ENCODE data around the gene MON2.

MON2 gene

DNA sequence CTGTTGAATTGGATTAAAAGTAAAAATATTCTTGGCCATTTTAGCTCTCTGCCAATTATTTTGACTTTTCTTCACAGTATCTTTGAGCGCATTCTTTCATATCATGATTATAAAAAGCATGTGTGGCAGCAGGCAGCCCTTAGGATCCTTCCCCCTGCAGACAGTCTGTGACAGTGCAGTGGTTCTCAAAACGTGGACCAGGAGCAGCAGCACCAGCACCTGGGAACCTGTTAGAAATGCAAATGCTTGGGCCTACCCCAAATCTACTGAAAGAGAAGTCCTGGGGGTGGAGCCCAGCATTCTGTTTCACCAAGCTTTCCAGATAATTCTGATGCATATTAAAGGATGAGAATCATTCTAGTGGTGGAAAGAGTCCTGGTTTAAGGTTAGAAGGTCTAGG, 155.6 kb downstream of the MON2 start:
- no peak for DNase-seq

DNA sequence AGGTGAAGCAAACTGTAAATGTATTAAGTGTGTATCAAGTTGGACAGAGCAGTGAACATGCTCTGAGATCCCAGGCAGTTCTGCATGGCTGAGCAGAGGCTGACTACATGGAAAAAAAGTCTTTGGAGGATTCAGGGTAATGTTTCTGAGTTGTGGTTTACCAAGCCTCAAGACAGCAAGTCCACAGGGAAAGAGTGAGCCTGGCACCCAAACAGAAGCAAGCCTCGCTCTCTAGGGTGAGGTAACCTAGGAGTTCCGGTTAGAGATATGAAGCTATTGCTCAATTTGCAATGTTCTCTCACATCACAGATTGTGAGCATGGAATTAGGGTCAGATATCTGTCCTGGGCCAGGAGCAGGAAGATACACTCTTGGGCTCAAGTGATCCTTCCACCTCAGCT, 158.6 kb downstream of the MON2 start:
- no peak for DNase-seq

DNA sequence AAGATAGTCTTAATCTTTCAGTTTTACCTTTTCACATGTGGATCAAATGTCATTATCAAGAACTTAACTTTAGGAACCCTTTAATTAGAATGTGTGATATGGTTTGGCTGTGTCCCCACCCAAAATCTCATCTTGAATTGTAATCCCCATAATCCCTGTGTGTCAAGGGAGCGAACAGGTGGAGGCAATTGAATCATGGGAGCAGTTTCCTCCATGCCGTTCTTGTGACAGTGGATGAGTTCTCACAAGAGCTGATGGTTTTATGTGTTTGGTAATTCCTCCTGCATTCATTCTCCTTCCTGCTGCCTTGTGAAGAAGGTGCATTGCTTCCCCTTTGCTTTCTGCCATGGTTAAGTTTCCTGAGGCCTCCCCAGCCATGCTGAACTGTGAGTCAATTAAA, 160.6 kb downstream of the MON2 start:
- DNase-seq, result no peak

DNA sequence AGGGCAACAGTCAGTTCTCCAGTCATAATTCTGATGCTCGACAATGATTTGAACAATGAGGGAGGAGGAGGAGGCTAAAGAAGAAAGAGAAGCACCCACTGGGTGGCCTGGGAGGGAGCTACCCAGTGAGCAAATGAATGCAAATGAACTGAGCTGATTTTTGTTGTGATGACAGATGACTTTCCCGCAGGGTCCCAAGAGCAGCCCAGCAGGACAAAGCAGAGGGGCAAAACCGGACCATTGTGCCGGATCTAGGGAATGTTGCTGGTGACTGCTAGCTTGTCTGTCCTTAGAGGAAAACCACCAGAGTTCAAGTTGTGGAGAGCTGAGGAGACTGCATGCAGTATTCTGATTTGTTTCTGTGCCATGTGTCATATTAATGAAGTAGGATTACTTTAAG, 162.8 kb downstream of the MON2 start:
- no peak for DNase-seq

DNA sequence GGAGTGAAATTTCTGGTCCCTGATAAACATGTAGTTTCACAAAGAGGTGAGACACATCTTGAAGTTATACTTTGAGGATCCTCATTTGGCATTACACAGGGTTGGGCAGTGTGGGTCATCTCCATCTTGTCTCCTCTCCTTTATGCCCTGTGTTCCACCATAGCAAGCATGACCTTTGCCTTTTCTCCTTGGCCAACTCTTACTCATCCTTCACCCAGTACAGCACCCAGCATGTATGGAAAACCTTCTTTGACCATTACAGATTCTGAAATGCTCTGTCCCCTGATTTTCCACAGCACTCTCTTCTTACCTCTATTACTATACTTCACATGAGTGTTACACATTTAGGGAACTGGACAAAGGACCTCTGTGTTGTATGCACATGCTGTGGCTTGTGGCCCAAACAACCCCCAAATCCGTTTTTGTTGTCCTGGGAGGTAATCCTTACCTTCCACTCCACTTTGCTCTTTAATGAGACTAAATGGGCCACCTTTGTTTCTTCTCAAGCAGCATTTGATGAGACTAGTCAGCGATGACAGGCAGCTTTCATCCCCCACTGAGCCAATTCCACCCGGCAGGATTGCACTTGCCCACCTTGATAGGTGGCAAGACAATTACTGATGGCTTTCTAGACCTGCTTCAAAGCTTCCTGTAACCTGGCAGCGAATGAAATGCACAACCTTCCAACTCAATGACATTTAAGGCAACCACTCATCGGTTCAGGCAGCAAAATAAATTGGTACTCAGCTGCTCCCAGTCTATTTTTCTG, 163.5 kb downstream of the MON2 start:
- DNase-seq, result no peak

DNA sequence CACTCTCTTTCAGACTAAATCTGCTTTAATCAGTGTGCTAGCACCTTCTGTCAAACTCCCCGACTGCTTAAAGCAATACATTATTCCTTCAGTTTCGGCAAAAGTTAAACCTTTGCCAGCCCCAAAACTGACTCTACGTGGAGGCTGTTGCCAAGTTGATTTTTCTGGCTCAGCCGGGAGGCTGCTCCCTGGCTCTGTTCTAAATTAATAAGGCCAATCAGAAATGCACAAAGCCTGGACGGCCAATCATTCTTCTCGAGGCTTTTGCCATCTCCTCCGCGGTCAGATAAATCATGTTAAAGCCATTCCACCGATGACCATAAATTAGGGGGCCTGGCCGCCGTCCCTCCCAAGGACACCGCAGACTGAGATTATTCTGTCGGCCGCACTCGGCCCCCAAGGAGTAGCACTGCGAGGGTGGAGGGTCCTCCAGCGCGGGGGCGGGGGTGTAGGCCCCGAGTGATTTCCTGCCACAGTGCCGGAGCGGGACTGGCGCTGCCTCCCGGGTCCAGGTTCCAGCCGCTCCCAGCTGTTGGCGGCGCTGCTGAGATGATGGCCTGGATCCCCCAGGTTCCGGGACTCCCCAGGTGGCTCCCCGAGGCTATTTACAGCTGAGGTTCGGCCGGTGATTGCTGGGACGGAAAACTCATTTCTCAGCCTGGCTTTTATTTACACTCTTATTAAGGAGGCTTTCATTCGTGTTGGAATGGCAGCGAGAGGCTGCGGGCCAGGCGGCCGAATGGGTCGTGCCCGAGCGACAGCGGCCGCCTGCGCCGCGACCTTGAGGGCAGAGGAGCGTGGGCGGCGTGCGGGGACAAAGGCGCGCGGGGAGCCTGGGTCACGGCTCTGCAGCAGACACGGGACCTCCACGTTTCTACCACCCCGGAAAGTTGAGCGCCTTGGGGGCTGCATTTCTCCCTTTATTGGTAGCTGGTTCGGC, 165.1 kb downstream of the MON2 start:
- no peak for DNase-seq

DNA sequence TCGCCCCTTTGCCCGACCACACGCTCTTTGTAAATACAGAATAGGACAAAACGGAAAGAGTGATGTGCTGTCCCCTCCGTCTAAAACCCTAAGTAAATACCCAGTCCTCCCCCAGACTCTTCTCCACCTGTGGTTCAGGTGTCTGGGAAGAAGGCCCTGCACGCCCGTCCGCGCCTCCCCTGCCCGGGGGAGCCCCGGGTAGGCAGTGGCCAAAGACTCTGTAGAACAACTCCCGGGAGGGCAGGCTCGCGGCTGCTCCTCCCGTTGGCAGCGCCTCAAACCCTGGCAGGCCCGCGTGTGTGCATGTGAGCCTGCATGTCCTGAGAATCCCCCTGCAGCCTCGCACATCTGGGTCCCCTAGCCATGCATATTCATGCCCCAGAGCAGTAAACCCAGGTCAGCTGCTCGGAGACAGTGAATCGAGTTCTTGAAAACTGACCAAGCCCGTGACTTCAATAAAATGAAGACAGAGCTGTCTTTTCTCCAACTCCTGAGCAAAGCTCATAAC, 165.8 kb downstream of the MON2 start:
- DNase-seq, result no peak

DNA sequence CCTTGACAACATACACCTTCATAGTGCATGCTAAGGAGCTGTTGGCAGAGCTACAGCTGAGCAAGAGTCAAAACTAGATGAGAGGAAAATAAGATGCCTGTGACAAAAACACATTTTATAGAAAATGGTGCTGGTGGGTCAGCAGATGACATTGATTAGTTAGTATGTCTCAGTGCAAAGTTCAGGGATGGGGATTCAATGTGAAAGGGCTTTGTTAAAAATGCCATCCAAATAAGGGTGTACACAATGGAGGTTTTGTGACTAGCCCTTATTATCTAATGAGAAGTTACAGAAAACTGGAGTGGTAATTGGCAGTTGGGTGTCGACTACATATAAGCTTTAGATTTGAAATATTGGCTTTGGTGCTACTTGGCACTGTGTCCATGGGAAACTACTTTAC, 169.0 kb downstream of the MON2 start:
- no peak for DNase-seq

DNA sequence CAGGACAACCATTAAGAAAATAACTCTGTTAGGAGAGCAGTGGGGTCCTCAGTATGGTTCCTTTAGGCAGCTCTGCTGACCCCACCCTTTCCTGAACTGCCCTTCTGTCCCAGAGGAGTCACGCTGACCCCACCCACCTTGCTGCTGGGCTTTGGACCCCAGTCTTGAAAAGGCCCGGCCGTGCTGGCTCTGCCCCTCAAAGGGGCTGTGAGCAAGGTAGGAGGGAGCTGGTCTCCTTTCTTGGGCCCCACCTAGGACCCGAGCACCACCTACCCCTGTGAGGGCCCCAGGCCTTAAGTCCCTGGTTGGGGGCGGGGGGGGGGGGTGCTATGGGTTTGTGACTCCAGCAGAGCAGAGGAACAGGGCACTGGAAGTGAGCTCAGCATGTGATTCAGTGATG, 171.1 kb downstream of the MON2 start:
- DNase-seq, result no peak

DNA sequence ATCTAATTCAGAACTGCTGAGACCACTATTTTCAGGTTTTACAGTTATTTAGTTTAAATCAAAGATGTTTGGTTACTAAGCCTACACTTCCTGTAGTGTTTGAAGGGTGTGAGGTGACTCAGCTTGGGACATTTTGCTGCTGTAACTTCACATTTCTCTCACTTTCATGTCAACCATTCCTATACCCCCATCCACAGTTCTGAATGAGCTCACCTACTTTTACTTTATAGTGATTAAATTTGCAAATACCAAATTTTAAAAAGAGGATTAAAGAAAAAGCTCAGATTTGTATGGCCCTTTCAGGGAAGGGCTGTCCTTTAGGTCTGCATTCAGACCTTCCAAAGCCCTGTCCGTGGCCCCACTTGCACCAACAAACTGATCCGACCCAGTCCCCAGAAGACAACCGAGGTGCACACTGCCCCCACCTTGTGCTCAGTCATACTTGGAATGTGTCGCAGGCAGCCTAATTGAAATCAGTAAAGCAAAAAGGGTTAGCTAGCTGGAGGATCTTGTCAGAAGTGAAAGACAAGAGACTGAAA, 174.4 kb downstream of the MON2 start:
- DNase-seq, result peak; percentile 59

DNA sequence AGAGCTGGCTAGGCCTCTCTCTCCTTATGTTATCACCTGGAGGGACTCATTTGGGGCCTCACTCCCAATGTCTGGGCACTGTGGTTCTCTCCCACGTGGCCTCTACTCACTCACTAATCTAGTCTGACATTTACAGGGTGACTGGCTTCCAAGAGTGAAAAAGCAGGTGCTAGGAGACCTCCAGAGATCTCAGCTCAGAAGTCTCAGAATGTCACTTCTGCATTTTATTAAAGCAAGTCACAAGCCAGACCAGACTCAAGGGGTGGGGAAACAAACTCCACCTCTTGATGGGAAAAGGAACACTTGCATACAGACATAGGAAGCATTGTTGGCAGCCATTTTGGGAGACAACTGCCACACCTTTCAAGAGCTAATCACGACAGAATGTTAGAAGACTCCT, 175.9 kb downstream of the MON2 start:
- DNase-seq, result no peak

DNA sequence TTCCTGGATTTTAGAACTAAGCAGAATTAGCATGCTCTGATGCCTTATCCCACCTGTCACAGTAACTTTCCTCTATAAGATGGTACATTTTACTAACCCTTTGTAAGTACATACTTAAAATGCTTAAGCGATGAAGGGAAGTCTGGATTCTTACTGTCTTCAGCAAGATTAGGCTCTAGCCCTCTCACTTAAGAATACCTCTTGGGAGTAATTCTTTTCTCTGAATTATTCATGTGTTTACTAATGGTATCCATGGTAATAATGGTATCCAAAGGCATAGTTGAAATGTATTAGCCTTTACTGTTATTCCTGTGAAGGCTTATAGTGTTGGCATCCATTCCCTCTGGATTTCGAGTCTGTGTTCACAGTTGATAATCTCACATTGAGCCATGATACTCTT, 176.9 kb downstream of the MON2 start:
- DNase-seq, result no peak

DNA sequence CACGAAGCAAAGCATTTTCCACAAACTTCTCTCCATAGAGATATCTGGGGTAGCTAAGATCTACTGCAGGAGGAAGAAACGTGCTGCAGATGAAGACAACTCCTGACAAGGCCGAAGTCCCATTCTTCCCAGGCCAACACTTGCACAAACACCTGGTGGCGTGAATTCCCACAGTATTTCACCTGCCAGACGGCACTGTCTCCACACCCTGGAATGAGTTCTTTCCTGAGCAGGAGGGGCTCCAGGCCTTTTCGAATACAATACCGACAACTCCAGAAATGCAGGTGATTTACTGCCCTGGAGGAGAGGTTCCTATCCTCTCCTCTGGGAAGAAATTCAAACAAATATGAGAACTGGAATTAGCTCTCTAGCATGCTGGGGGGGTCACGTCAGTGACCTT, 179.9 kb downstream of the MON2 start:
- no peak for DNase-seq

DNA sequence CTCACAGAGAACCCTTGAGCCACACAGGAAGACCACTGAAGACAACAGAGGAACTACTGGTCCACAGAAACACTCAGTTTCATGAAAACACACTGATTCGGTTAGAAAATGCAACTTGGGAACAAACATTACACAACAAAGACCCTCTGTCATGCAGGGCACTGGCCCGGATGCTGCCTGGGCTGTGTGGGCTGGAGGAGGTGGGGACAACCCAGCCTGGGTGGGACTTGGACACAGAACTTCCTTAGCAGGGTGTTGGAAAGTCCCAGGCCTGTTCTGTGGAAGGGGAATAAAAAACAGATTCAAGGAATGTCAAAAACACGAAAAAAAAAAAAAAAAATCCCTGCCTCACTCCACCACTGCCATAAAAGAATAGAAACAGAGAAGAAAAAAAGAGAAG, 181.0 kb downstream of the MON2 start:
- no peak for DNase-seq

DNA sequence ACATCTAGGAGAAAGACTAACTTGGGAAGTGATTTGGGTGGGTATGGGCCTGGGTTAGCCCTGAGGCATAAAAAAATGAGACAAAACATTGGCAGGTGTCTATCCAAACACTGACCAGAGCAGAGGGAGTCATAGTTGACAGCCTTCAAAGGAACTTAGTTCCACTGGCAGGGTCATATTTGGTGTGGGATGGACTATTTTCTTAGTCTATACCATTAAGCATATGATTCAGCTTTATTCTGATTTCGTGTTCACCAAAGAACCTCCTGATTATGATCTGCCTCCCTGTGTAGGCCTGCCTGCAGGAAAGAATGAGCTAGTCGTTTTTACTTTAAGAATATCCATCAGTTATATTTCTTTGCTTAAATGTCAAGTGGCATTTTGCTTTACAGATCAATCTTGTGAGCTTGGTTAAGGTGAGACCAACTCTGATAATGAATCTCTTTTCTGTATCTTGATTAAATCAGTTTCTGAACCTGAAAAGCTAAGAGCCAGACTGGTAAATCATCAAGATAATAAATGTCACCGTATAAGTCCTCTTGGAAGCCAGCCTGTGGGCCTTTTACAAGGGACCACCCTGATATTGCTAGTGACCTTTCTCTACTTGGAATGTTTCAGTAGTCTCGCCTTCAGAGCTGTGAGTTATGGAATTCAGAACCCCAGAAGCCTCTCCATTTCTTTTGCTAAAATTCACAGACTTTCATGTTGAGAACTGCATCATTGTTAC, 182.9 kb downstream of the MON2 start:
- DNase-seq, result no peak
